Neural cell (in vitro differentiated cells): Measurements from ENCODE around the gene ASPSCR1. TPM values are rescaled to one million over a fixed set of nuclear protein-coding genes. Genes with fewer than 3 reads are reported as not detected.

Experiments used
- H2AFZ ChIP-seq: fragments of 200-600, 300-800 bp; sonication (generic), shearing (Covaris generic); 2 replicates; pipeline ENCODE4 v1.6.0; 2014; ENCODE audit warnings: low read depth, mild to moderate bottlenecking, antibody characterized with exemption, low read length, moderate library complexity
- H3F3A ChIP-seq: fragments of 200-600 bp; shearing (Covaris generic); 2 replicates; pipeline ENCODE4 v1.6.1; 2016; ENCODE audit warnings: mild to moderate bottlenecking, moderate library complexity, mixed read lengths, antibody characterized with exemption, low read length; ENCODE audit not compliant: insufficient read depth, poor library complexity, severe bottlenecking
- H3K27ac ChIP-seq: fragments of 200-600, 300-800 bp; sonication (generic), shearing (Covaris generic); 2 replicates; pipeline ENCODE4 v1.5.1; 2014; ENCODE audit warnings: mild to moderate bottlenecking, low read length, moderate library complexity
- H3K27me3 ChIP-seq: fragments of 300-800, 200-600 bp; sonication (generic), shearing (Covaris generic); 2 replicates; pipeline ENCODE4 v1.6.0; 2014; ENCODE audit warnings: mild to moderate bottlenecking, low read depth, low read length, moderate library complexity; ENCODE audit not compliant: insufficient read depth
- H3K36me3 ChIP-seq: fragments of 300-800, 200-600 bp; sonication (generic), shearing (Covaris generic); 2 replicates; pipeline ENCODE4 v1.5.1; 2014; ENCODE audit warnings: mild to moderate bottlenecking, antibody characterized with exemption, low read length, moderate library complexity; ENCODE audit not compliant: insufficient read depth
- H3K4me2 ChIP-seq: fragments of 300-800, 200-600 bp; sonication (generic), shearing (Covaris generic); 2 replicates; pipeline ENCODE4 v1.6.0; 2014; ENCODE audit warnings: mild to moderate bottlenecking, low read length
- H3K4me3 ChIP-seq: fragments of 300-800, 200-600 bp; sonication (generic), shearing (Covaris generic); 2 replicates; pipeline ENCODE4 v1.5.1; 2014; ENCODE audit warnings: mild to moderate bottlenecking, low read length, moderate library complexity
- H3K79me2 ChIP-seq: fragments of 200-600 bp; shearing (Covaris generic); replicated peaks from 2 replicates; pipeline ENCODE4 v1.6.0; 2014; ENCODE audit warnings: mild to moderate bottlenecking, low read length, moderate library complexity; ENCODE audit not compliant: insufficient read depth
- H3K9ac ChIP-seq: fragments of 300-800, 200-600 bp; sonication (generic), shearing (Covaris generic); 2 replicates; pipeline ENCODE4 v1.6.1; 2016; ENCODE audit warnings: mild to moderate bottlenecking, low read length, mixed read lengths
- H3K9me2 ChIP-seq: fragments of 200-600 bp; shearing (Covaris generic); 2 replicates; pipeline ENCODE4 v1.6.1; 2016; ENCODE audit warnings: mild to moderate bottlenecking, low read length, mixed read lengths; ENCODE audit not compliant: insufficient read depth
- H3K9me3 ChIP-seq: fragments of 200-600, 300-800 bp; sonication (generic), shearing (Covaris generic); 2 replicates; pipeline ENCODE4 v1.6.1; 2016; ENCODE audit warnings: mild to moderate bottlenecking, mixed run types, low read length, moderate library complexity, mixed read lengths
- H4K20me1 ChIP-seq: fragments of 200-600 bp; shearing (Covaris generic); 2 replicates; pipeline ENCODE4 v1.6.1; 2016; ENCODE audit warnings: mild to moderate bottlenecking, mixed run types; ENCODE audit not compliant: insufficient read depth
- EP300 ChIP-seq: fragments of 450-650 bp; conservative IDR thresholded peaks from 2 replicates; pipeline ENCODE4 v1.6.1; 2014; ENCODE audit warnings: antibody characterized with exemption, mild to moderate bottlenecking, moderate library complexity; ENCODE audit not compliant: poor library complexity, severe bottlenecking
- EZH2 ChIP-seq: fragments of 200-600, 300-800 bp; shearing (Covaris generic), sonication (generic); IDR thresholded peaks from 2 replicates; pipeline ENCODE4 v1.6.1; 2014; ENCODE audit warnings: antibody characterized with exemption, low read length, borderline replicate concordance, mild to moderate bottlenecking; ENCODE audit not compliant: insufficient read depth, poor library complexity, severe bottlenecking
- MXI1 ChIP-seq: fragments of 450-650 bp; conservative IDR thresholded peaks from 2 replicates; pipeline ENCODE4 v1.6.1; 2014; ENCODE audit warnings: antibody characterized with exemption, mild to moderate bottlenecking; ENCODE audit not compliant: poor library complexity, severe bottlenecking
- POLR2AphosphoS5 ChIP-seq: IDR thresholded peaks from 2 replicates; pipeline ENCODE4 v1.6.1; 2012
- RAD21 ChIP-seq: fragments of 450-650 bp; conservative IDR thresholded peaks from 2 replicates; pipeline ENCODE4 v1.6.1; 2014; ENCODE audit warnings: antibody characterized with exemption, mild to moderate bottlenecking, moderate library complexity
- REST ChIP-seq: IDR thresholded peaks from 2 replicates; pipeline ENCODE4 v1.6.1; 2012; ENCODE audit warnings: borderline replicate concordance
- SMC3 ChIP-seq: fragments of 450-650 bp; conservative IDR thresholded peaks from 2 replicates; pipeline ENCODE4 v1.6.1; 2014; ENCODE audit warnings: antibody characterized with exemption, mild to moderate bottlenecking, moderate library complexity; ENCODE audit not compliant: poor library complexity
- TAF1 ChIP-seq: IDR thresholded peaks from 2 replicates; pipeline ENCODE4 v1.6.1; 2012; ENCODE audit warnings: low read depth
- polyA plus RNA-seq: library from polyadenylated mRNA; depleted of rRNA; stranded (reverse); fragments of >200 nt; gene quantifications from 2 replicates; pipeline ENCODE4 v1.2.3, GENCODE V29; 2014
- TF ChIP-seq, protein P1 (sequence below): fragments of 450-650 bp; IDR thresholded peaks from 2 replicates; pipeline ENCODE4 v1.5.1; 2014; ENCODE audit warnings: antibody characterized with exemption, mild to moderate bottlenecking, moderate library complexity; ENCODE audit not compliant: poor library complexity, severe bottlenecking

ASPSCR1 gene
- polyA plus RNA-seq, 1 donor from 2014 or later, result 28.0 TPM

GRCh38 chr17:82011617-82012187 lies 34.3 kb downstream of the ASPSCR1 start:
- Histone ChIP-seq H2AFZ (no peak overlapping the region), H3K36me3 (no peaks in the 10 kb centered on the region), H3K4me3 (no peak overlapping the region), H3K9me2 (no peaks in the 10 kb centered on the region), H4K20me1 (no peaks in the 10 kb centered on the region), H3K27me3 (no peaks in the 10 kb centered on the region), H3K9ac (no peak overlapping the region), H3K9me3 (no peaks in the 10 kb centered on the region), H3K27ac (no peak overlapping the region), H3F3A (no peaks in the 10 kb centered on the region), H3K79me2 (no peaks in the 10 kb centered on the region), H3K4me2 (no peak overlapping the region)
- TF ChIP-seq REST (no peak), TAF1 (no peak), EZH2 (no peak), SMC3 (no peak), EP300 (no peak), RAD21 (no peak), MXI1 (no peak), POLR2AphosphoS5 (no peak)
- TF ChIP-seq, protein P1, sequence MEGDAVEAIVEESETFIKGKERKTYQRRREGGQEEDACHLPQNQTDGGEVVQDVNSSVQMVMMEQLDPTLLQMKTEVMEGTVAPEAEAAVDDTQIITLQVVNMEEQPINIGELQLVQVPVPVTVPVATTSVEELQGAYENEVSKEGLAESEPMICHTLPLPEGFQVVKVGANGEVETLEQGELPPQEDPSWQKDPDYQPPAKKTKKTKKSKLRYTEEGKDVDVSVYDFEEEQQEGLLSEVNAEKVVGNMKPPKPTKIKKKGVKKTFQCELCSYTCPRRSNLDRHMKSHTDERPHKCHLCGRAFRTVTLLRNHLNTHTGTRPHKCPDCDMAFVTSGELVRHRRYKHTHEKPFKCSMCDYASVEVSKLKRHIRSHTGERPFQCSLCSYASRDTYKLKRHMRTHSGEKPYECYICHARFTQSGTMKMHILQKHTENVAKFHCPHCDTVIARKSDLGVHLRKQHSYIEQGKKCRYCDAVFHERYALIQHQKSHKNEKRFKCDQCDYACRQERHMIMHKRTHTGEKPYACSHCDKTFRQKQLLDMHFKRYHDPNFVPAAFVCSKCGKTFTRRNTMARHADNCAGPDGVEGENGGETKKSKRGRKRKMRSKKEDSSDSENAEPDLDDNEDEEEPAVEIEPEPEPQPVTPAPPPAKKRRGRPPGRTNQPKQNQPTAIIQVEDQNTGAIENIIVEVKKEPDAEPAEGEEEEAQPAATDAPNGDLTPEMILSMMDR, result no peak

- Histone ChIP-seq H2AFZ (no peak overlapping the region), H3K9me3 (no peaks in the 10 kb centered on the region), H3K9ac (no peak overlapping the region), H4K20me1 (no peaks in the 10 kb centered on the region), H3K9me2 (no peaks in the 10 kb centered on the region), H3K27me3 (no peaks in the 10 kb centered on the region), H3F3A (no peaks in the 10 kb centered on the region), H3K27ac (no peak overlapping the region), H3K4me2 (no peak overlapping the region), H3K79me2 (no peaks in the 10 kb centered on the region), H3K36me3 (no peaks in the 10 kb centered on the region), H3K4me3 (no peak overlapping the region)
- TF ChIP-seq RAD21 (no peak), MXI1 (no peak), EZH2 (no peak), REST (no peak), TAF1 (no peak), POLR2AphosphoS5 (no peak), EP300 (no peak), SMC3 (no peak)
- TF ChIP-seq, protein P1, result no peak
Observed at GRCh38 chr17:82012261-82012639, 34.8 kb downstream of the ASPSCR1 start.
